Fibroblast of gingiva (primary cell): ENCODE results near the gene SLC35E3.
"Not testable (repeated sequence)": the region's sequence is repeated elsewhere in the genome, so short reads cannot be mapped to it uniquely, and the experiment has no call there.

ENCODE experiments used
- DNase-seq: peaks from one replicate; pipeline ENCODE4 v3.0.0-alpha.2; 2011; ENCODE audit warnings: low read depth

SLC35E3 gene

GRCh38 chr12:68814490-68815231 lies 68.7 kb downstream of the SLC35E3 start:
- DNase-seq, result no peak

DNA sequence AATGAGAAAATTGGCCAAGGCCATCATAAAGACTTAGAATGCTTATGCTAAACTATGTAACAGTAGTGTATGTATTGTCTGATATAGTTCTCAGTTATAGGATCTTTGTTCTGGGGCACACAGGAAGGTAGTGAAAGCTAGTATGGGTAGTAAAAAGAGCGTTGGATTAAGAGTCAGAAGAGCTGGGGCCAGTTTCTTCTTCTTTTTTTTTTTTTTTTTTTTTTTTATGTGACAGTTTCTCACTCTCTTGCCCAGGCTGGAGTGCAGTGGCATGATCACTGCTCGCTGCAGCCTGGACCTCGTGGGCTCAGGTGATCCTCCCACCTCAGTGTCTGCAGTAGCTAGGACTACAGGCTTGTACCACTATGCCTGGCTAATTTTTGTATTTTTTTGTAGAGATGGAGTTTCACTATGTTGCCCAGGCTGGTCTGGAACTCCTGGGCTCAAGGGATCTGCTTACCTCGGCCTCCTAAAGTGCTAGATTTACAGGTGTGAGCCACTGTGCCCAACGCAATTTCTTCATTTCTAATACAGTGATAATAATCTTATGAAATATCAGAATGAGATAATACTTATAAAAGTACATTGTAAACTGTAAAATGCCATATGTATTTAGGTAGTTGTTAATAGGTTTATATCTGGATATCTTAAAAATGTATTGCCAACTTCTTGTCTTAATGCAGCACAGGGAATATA lies 69.4 kb downstream of the SLC35E3 start:
- no peak for DNase-seq

DNA sequence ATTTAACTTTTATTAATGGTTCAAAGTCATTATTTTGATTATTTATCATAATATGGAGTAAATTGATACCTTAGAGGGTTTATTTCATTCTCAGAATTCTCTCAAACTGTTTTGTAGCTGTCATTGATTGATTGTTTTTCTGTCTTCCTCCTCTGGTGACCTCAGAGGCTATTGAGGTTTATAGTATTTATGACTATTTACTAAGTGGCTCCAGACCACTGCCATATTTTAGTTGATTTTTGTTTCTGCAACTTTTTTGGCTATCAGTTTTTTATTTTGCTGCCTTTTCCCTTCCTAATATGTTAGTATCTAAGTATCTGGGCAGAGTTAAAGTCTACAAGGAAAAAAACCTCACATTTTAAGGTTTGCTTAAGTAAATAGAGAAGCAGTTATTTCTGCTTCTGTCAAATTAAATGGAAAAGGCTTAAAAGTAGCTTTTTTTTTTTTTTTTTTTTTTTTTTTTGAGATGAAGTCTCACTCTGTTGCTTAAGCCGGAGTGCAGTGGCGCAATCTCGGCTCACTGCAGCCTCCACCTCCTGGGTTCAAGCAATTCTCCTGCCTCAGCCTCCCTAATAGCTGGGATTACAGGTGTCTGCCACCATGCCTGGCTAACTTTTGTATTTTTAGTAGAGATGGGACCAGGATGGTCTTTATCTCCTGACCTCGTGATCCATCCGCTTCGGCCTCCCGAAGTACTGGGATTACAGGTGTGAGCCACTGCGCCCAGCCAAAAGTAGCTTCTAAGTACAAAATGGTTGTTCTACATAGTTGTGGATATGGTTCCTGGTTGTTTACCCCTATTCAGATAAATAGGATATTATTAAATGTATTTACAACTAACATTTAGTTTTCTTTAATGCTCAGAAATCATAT lies 70.2 kb downstream of the SLC35E3 start:
- no peak for DNase-seq

GRCh38 chr12:68819481-68819880 lies 73.5 kb downstream of the SLC35E3 start:
- not testable (repeated sequence) for DNase-seq

DNA sequence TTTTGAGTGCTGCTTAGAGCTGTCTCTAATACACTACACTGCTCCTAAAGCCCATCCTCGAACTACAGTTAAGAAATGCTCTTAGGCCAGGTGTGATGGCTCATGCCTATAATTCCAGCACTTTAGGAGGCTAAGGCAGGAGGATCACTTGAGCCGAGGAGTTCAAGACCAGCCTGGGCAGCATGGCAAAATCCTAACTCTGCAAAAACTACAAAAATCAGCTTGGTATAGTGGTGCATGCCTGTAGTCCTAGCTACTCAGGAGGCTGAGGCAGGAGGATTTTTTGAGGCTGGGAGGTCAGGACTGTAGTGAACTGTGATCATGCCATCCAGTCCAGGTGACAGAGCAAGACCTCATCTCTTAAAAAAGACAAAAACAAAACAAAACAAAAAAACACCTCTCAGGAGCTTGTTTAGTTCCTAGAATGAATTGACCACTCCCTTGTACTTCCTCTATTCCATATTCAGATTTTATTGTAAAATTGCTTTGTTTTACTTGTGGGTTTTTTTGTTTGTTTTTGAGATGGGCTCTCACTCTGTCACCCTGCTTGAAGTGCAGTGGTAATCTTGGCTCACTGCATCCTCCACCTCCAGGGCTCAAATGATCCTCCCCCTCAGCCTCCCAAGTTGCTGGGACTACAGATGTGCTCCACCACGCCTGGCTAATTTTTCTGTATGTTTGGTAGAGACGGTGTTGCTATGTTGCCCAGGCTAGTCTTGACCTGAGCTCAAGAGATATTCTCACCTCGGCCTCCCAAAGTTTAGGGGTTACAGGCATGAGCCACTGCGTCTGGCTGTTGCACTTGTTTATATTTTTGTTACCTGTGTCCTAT lies 75.6 kb downstream of the SLC35E3 start:
- no peak for DNase-seq

DNA sequence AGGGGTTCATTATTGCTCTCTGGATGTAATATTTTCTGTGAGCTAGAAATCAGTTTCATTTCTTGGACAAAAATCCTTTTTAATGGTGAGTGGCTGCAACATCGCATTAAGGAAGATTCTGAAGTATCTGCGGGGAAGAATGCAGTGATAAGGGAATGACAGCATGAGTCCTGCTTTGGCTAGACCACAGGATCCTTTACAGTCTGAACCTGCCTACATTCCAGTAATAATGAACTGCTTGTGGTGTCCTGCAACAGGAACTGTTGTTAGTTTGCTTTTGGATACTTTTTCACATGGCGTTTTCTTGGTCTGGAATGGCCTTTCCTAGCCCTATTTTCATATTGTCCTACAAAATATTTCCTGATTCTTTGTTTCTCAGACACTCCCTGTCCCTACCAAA lies 77.7 kb downstream of the SLC35E3 start:
- DNase-seq, result no peak

- no peak for DNase-seq
These were observed 78.2 kb downstream of the SLC35E3 start for GRCh38 chr12:68824131-68824530.

- DNase-seq, result no peak
These were observed 78.7 kb downstream of the SLC35E3 start for GRCh38 chr12:68824597-68825250.

DNA sequence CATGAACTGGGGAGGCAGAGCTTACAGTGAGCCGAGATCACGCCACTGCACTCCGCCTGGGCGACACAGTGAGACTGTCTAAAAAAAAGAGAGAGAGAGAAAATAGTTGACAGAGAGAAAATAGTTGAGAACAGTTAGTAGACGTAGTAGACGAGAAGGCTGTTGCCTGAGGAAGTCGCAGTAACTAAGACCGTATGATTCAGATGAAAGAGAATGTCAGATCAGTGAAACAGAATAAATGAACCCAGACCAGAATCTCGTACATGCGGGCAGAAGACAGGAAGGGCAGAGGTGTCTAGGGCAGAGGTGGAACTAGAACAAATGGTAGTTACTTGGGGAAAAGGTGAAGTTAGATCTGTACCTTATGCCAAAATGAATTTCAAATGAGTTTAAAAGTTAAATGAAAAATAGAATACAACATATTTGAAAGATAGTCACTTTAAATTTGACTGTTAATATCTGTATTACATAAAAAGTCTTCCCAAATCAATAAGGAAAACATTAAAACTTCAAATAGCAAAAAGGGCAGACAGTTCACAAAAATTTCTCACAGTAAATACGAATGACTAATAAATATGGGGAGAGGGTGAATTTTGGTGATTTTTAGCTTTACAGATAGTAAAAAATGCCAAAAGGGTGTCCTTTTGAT lies 79.7 kb downstream of the SLC35E3 start:
- no peak for DNase-seq

- no peak for DNase-seq
These were observed 82.1 kb downstream of the SLC35E3 start for GRCh38 chr12:68827895-68828671.

- no peak for DNase-seq
These were observed 82.7 kb downstream of the SLC35E3 start for GRCh38 chr12:68828672-68829068.
